HG03460 (cell line): ENCODE results near the gene CALR3.
A peak's percentile ranks its signal among the peaks of the same experiment; 100 is the strongest.
"Not testable (repeated sequence)": the region's sequence is repeated elsewhere in the genome, so short reads cannot be mapped to it uniquely, and the experiment has no call there.

Experiments
- ATAC-seq: cut with Tn5 transposase; IDR thresholded peaks from one replicate; pipeline ENCODE4 v1.9.1; 2021; ENCODE audit not compliant: unreplicated experiment

The CALR3 gene, protein sequence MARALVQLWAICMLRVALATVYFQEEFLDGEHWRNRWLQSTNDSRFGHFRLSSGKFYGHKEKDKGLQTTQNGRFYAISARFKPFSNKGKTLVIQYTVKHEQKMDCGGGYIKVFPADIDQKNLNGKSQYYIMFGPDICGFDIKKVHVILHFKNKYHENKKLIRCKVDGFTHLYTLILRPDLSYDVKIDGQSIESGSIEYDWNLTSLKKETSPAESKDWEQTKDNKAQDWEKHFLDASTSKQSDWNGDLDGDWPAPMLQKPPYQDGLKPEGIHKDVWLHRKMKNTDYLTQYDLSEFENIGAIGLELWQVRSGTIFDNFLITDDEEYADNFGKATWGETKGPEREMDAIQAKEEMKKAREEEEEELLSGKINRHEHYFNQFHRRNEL

GRCh38 chr19:16495982-16496612 is at the start of gene CALR3, which contains the start of gene C19orf44:
CALR3 (minus strand) TSS chr19:16496167; CDS start chr19:16496129, 38 bp downstream.
C19orf44 (plus strand) TSS chr19:16496394; CDS start chr19:16500793, 4,399 bp downstream.
- ATAC-seq = peak; percentile 94

- ATAC-seq = no peak
Measured at GRCh38 chr19:16544473-16545231, 48.7 kb upstream of the CALR3 start.

- not testable (repeated sequence) for ATAC-seq
Measured at GRCh38 chr19:16543734-16544133, 47.8 kb upstream of the CALR3 start.

DNA sequence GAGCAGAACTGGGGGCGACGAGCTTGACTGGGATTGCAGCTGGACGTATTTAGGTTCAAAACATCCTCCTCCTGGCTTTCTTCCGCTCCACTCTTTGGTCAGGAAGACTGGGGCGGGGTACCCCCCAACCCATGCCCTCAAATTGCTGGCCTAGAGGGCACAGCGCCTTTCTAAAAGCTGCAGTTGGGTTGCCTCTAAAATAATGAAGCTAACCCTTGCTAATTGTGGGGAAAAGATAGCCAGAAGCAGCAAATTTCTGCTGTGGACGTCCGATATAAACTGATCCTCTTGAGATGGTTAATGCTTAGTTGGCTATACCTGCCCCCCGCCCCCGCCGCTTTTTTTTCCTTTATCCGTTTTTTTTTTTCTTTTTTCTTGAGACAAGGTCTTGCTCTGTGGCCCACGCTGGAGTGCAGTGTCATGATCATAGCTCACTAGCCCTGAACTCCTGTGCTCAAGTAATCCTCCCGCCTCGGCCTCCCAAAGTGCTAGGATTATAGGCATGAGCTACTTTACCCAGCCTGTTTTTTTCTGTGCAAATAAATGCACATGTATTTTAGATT is 47.0 kb upstream of the CALR3 start:
- no peak for ATAC-seq

DNA sequence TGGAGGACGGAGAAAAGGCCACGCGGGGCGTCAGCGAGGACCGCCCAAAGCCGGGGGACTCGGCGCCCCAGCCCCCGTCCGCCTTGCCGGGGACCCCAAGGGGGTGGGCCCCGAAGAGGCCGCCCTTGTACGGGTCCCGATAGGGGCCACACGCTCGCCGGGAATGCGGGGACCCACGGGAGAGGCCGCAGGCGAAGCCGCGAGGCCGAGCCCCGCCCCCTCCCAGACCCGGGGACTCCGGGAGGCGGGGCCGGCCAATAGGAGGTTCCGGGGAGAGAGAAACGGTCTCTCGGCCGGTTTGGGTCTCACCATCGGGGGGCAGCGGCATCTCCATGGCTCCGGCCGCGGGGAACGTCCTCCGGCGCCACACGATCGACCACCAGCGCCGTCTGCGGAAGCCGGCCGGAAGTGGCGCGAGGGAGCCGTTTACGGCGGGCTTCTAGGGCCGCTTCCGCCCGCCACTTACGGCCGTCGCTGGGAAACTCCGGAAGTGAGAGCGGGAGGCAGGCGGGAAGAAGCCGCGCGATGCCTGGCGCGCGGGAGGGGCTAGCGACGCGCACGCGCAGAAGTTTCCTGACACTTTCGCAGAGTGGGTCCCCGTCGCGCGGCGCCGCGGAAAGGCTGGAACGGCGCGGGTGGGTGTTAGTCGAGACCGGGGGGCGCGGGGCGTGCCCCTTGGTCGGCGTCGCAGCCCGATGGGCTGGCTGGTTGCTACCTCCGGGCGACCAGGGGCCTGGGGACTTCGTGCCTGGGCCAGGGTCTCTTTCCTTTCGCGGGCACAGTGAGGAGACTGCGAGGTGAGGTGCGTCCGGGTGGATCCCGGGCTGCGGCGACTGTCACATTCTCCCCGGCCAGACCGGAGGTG is 46.3 kb upstream of the CALR3 start, which contains the start of gene CHERP:
Gene CHERP, minus strand, starts transcription at position 393 of the 865 bp plus-strand sequence. Its CDS starts 59 bp downstream, at position 334.
- peak; percentile 66 for ATAC-seq

- ATAC-seq = peak; percentile 11
Measured at GRCh38 chr19:16541526-16542044, 45.6 kb upstream of the CALR3 start.

- ATAC-seq = no peak
Measured at GRCh38 chr19:16540948-16541347, 45.0 kb upstream of the CALR3 start.

DNA sequence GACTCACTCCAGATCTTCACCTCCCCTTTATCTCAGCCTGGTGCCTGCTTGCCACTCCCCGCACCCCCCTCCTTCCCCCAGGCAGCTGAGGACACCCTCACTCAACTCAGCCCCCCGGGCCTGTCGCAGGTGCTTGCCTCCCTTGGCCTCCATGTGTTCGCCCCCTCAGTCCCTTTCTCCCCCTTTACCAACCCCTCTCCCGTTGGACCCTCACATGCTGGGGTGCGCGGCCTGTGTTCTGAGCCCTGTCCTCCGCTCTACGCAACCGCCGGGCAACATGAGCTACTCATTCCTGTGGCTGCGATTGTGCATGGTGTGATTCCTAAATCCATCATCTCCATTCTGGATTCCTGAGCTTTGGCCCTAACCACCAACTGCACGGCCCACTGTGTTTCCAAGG is 41.1 kb upstream of the CALR3 start:
- ATAC-seq = no peak

- ATAC-seq = no peak
Measured at GRCh38 chr19:16536130-16536529, 40.2 kb upstream of the CALR3 start.

DNA sequence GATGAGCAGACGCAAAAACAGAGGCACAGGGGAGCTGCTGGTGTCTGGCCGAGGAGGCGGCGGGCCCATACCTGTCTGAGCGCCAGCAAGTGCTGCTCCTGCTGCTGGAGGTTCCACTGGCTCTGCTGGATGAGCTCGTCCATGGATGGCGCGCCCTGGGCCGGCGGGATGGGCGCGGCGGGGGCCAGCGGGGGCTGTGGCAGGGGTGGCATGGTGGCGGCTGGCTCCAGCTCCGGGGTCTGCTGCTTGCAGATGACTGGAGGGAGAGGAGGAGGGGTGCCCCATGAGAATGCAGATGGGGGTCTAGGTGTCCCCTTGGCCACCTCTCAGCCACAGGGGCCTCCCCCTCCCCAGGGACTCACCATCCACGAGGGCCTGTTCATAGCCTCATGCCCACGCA is 39.4 kb upstream of the CALR3 start:
- no peak for ATAC-seq

GRCh38 chr19:16532440-16533234 is 36.7 kb upstream of the CALR3 start:
- no peak for ATAC-seq

GRCh38 chr19:16531380-16531669 is 35.4 kb upstream of the CALR3 start:
- no peak for ATAC-seq

- no peak for ATAC-seq
Measured at GRCh38 chr19:16530540-16531379, 34.8 kb upstream of the CALR3 start.

DNA sequence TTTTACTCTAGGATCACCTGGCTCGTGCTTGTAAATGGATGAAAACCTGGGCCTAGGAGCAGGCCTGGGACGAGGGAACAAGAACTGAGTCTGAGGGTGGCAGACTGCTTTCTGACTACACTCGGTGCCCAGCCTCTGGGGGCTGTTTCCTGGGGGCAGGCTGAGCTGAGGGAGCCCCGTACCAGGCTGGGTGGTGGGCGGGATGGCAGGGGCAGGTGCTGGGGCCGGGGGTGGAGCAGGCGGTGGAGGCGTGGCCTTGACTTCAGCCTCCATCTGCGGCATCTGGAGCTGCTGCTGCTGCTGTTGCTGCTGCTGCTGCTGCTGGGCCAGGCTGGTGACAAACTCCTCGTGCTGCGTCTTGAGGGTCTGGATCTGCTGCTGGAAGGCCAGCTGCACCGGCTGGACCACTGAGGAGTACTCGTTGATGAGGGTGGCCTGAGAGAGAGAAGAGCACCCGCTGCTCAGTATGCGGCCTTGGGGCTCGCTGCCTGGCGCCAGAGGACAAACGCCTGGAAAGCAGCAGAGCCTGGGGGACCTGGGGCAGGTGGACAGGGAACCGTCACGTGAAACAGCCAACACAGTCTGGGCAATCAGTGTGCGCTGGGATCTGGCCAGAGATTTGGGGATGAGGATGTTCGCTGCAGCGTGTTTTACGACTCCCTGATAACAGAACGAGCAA is 33.6 kb upstream of the CALR3 start:
- no peak for ATAC-seq

DNA sequence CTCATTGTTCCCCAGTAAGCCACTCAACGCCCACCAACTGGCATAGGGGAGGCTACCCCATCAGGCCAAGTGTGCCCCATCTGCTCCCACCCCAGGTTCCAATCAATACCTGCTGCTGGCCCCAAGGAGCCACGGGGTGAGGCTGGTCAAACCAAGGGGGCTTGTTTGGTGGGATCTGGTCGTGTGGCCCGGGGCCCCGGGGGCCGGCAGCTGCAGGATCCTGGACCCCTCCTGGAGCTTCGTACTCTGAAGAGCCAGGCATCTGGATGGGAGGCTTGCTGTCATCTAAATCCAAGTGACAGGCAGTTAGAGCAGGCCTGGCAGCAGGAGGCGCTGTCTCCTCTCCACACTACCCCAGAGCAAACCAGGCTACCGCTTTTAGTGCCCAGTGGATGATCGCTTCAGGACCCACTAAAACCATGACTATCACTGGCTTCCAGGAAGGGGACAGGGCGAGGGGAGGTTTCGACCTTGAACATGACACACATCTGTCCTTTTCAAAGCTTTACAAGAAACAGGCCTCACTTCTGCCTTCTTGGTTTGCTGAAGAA is 32.1 kb upstream of the CALR3 start:
- no peak for ATAC-seq

GRCh38 chr19:16527334-16527935 is 31.5 kb upstream of the CALR3 start:
- no peak for ATAC-seq

GRCh38 chr19:16525751-16526481 is 29.9 kb upstream of the CALR3 start:
- no peak for ATAC-seq
